Neuronal stem cell (in vitro differentiated cells): ENCODE results near the gene CTAG1A.
"Not testable (repeated sequence)": the region's sequence is repeated elsewhere in the genome, so short reads cannot be mapped to it uniquely, and the experiment has no call there.

Experiments
- DNase-seq: peaks from one replicate; pipeline ENCODE4 v3.0.0-alpha.2; 2013; ENCODE audit warnings: low spot score
- H2AFZ ChIP-seq: one replicate; pipeline ENCODE4 v1.6.1; 2013; ENCODE audit warnings: mild to moderate bottlenecking, low read length, inconsistent platforms
- H2AK5ac ChIP-seq: 2 replicates; pipeline ENCODE4 v1.6.1; 2013; ENCODE audit warnings: low read depth, mild to moderate bottlenecking, inconsistent platforms, low read length, moderate library complexity, mixed read lengths
- H2BK120ac ChIP-seq: 2 replicates; pipeline ENCODE4 v1.6.1; 2013; ENCODE audit warnings: low read depth, mild to moderate bottlenecking, inconsistent platforms, low read length, moderate library complexity, mixed read lengths
- H2BK12ac ChIP-seq: one replicate; pipeline ENCODE4 v1.6.1; 2013; ENCODE audit warnings: low read length, inconsistent platforms
- H2BK15ac ChIP-seq: 2 replicates; pipeline ENCODE4 v1.6.1; 2013; ENCODE audit warnings: mild to moderate bottlenecking, low read length, inconsistent platforms, mixed read lengths
- H2BK5ac ChIP-seq: one replicate; pipeline ENCODE4 v1.6.1; 2013; ENCODE audit warnings: inconsistent platforms, mild to moderate bottlenecking, low read length, moderate library complexity
- H3K14ac ChIP-seq: one replicate; pipeline ENCODE4 v1.6.1; 2013; ENCODE audit warnings: low read length, inconsistent platforms
- H3K18ac ChIP-seq: 2 replicates; pipeline ENCODE4 v1.6.1; 2013; ENCODE audit warnings: low read length, inconsistent platforms
- H3K23ac ChIP-seq: 2 replicates; pipeline ENCODE4 v1.6.1; 2013; ENCODE audit warnings: low read depth, mild to moderate bottlenecking, mixed read lengths, low read length, inconsistent platforms; ENCODE audit not compliant: poor library complexity
- H3K27ac ChIP-seq: replicated peaks from 3 replicates; pipeline ENCODE4 v1.5.1; 2013; ENCODE audit warnings: low read length, inconsistent platforms
- H3K27me3 ChIP-seq, 3 experiments: 2 replicates each; pipeline ENCODE4 v1.6.1; 2013; ENCODE audit warnings: low read length in 3 of 3, mild to moderate bottlenecking in 2 of 3, inconsistent platforms in 1 of 3, low read depth in 1 of 3, mixed read lengths in 1 of 3, moderate library complexity in 1 of 3; ENCODE audit not compliant: control insufficient read depth in 3 of 3, insufficient read depth in 3 of 3
- H3K36me3 ChIP-seq, 2 donors: replicated peaks in 1 of 2; 2 replicates each; pipeline ENCODE4 v1.6.1; 2013; ENCODE audit warnings: low read length in 2 of 2; ENCODE audit not compliant: control insufficient read depth in 2 of 2, insufficient read depth in 2 of 2
- H3K4ac ChIP-seq: 2 replicates; pipeline ENCODE4 v1.6.1; 2013; ENCODE audit warnings: inconsistent platforms, mild to moderate bottlenecking, low read length, moderate library complexity
- H3K4me1 ChIP-seq, 2 donors: 1 replicate in 1 of 2; 2 replicates in 1 of 2; pipeline ENCODE4 v1.6.1; 2013; ENCODE audit warnings: low read length in 2 of 2, low read depth in 1 of 2; ENCODE audit not compliant: control insufficient read depth in 2 of 2, insufficient read depth in 1 of 2
- H3K4me2 ChIP-seq: one replicate; pipeline ENCODE4 v1.6.1; 2013; ENCODE audit warnings: mild to moderate bottlenecking, low read length, inconsistent platforms; ENCODE audit not compliant: insufficient read depth, poor library complexity, severe bottlenecking
- H3K4me3 ChIP-seq, 2 donors: 2 replicates each; pipeline ENCODE4 v1.5.1; 2013; ENCODE audit warnings: low read length in 2 of 2, mild to moderate bottlenecking in 2 of 2, inconsistent platforms in 1 of 2, moderate library complexity in 1 of 2
- H3K79me1 ChIP-seq: one replicate; pipeline ENCODE4 v1.6.1; 2013; ENCODE audit warnings: low read depth, mild to moderate bottlenecking, inconsistent platforms, low read length, moderate library complexity
- H3K9ac ChIP-seq: one replicate; pipeline ENCODE4 v1.6.1; 2013; ENCODE audit warnings: mild to moderate bottlenecking, low read depth, low read length, inconsistent platforms; ENCODE audit not compliant: poor library complexity
- H3K9me3 ChIP-seq, 2 donors: replicated peaks in 1 of 2; 2 replicates each; pipeline versions ENCODE3 to v1.6.1; 2013; ENCODE audit warnings: low read length in 2 of 2, mild to moderate bottlenecking in 2 of 2, inconsistent platforms in 1 of 2, low read depth in 1 of 2, mixed read lengths in 1 of 2, moderate library complexity in 1 of 2; ENCODE audit not compliant: control insufficient read depth in 2 of 2, insufficient read depth in 1 of 2
- H4K8ac ChIP-seq: one replicate; pipeline ENCODE4 v1.6.1; 2013; ENCODE audit warnings: low read depth, mild to moderate bottlenecking, inconsistent platforms, low read length, moderate library complexity
- H4K91ac ChIP-seq: one replicate; pipeline ENCODE4 v1.6.1; 2013; ENCODE audit warnings: low read length, low read depth, mild to moderate bottlenecking, inconsistent platforms; ENCODE audit not compliant: poor library complexity
- WGBS, 2 donors: extraction: QIAGEN DNeasy Blood & Tissue Kit; methylation state at CpG; one replicate each; pipeline ENCODE4 v1.1.7; 2013; ENCODE audit warnings: missing lambda C conversion rate in 2 of 2, mixed read lengths in 1 of 2; ENCODE audit not compliant: insufficient read length in 2 of 2, insufficient replicate concordance in 1 of 2; ENCODE audit errors: extremely low coverage in 2 of 2; 5-methylcytosine and 5-hydroxymethylcytosine counted together

Gene CTAG1A

DNA sequence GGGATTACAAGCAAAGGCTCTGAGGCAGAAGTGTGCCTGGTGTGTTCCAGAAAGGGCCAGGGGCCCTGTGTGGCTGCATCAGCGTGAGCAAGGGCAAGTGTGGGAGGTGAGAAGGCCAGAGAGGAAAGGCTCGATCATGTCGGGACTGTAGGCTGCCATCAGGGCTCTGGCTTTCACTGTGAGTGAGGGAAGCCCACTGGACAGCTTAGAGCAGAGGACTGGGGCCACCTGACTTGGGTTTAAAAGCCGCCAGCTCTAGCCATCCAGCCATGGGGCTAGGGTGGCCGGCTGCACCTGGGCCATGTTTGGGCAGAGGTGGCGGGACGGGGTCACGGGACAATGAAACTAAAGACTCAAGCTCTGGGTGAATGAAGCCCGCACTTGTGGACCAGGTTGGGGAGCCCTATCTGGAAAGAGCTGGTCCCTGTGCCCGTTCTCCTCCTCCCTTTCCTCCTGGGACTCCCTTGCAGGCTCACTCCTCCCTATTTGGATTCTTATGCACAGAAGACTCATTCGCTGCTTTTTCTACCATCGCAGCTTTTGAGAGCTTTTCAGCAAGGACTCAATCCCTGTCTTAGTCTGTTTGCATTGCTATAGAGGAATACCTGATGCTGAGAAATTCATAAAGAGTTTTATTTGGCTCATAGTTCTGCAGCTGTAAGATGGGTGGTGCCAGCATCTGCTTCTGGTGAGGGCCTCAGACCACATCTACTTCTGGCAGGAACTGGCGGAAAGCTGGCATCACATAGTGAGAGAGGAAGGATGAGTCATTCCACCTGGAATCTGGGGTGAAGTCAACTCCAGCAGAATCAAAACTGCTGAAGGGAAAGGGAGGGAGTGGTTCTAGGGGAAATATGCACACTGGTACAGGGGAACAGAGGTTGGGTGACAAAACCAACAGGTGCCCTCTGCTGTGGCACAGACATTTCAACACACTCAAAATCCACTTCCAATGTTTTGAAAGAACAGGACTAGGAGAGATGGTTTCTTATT, 18.8 kb downstream of the CTAG1A start:
- no CpG with 5 or more reads among the region's 13 CpGs for WGBS, 2 donors
- H4K8ac ChIP-seq = no peak overlapping the region
- no peak overlapping the region for H3K4me2 ChIP-seq
- no peak for DNase-seq
- peaks cover 0 to 23% (median 0%) of the 10 kb centered on the region in 3 experiments for H3K27me3 ChIP-seq
- H3K4me3 ChIP-seq = no peak overlapping the region
- H2AFZ ChIP-seq = no peak overlapping the region
- no peak overlapping the region for H4K91ac ChIP-seq
- no peak overlapping the region for H2BK15ac ChIP-seq
- H3K14ac ChIP-seq = no peak overlapping the region
- H3K18ac ChIP-seq = no peak overlapping the region
- H3K9me3 ChIP-seq = no peaks in the 10 kb centered on the region
- no peak overlapping the region for H2AK5ac ChIP-seq
- H3K23ac ChIP-seq = no peak overlapping the region
- H2BK5ac ChIP-seq = no peak overlapping the region
- H3K27ac ChIP-seq = no peak overlapping the region
- H3K4me1 ChIP-seq = no peaks in the 10 kb centered on the region
- H2BK12ac ChIP-seq = no peak overlapping the region
- no peak overlapping the region for H3K9ac ChIP-seq
- H2BK120ac ChIP-seq = no peak overlapping the region
- H3K79me1 ChIP-seq = no peaks in the 10 kb centered on the region
- no peak overlapping the region for H3K4ac ChIP-seq
- no peaks in the 10 kb centered on the region for H3K36me3 ChIP-seq

DNA sequence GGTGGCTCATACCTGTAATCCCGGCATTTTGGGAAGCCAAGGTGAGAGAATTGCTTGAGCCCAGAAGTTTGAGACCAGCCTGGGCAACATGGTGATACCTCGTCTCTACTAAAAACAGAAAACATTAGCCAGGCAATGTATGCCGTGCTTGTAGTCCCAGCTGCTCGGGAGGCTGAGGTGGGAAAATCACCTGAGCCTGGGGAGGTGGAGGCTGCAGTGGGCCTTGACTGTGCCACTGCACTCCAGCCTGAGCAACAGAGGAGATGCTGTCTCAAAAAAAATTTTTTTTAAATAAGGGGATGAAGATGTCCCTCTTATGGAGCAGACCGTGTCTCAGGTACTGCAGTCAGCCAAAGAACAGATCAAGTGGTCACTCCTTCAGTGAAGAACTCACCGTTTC, 20.6 kb downstream of the CTAG1A start:
- H3K18ac ChIP-seq = no peak overlapping the region
- DNase-seq = no peak
- no peak overlapping the region for H2AFZ ChIP-seq
- H3K9me3 ChIP-seq = no peaks in the 10 kb centered on the region
- no peaks in the 10 kb centered on the region for H3K4me1 ChIP-seq
- no peak overlapping the region for H2AK5ac ChIP-seq
- H3K9ac ChIP-seq = no peak overlapping the region
- H3K79me1 ChIP-seq = no peaks in the 10 kb centered on the region
- H3K4me3 ChIP-seq = no peak overlapping the region
- H2BK15ac ChIP-seq = no peak overlapping the region
- no peaks in the 10 kb centered on the region for H3K36me3 ChIP-seq
- H3K14ac ChIP-seq = no peak overlapping the region
- H3K4me2 ChIP-seq = no peak overlapping the region
- no peak overlapping the region for H2BK5ac ChIP-seq
- H4K91ac ChIP-seq = no peak overlapping the region
- H3K27me3 ChIP-seq = peaks cover 0 to 24% (median 0%) of the 10 kb centered on the region in 3 experiments
- H4K8ac ChIP-seq = no peak overlapping the region
- no peak overlapping the region for H3K4ac ChIP-seq
- no peak overlapping the region for H3K23ac ChIP-seq
- no peak overlapping the region for H3K27ac ChIP-seq
- no peak overlapping the region for H2BK12ac ChIP-seq
- no CpG with 5 or more reads among the region's 6 CpGs for WGBS, 2 donors
- H2BK120ac ChIP-seq = no peak overlapping the region

DNA sequence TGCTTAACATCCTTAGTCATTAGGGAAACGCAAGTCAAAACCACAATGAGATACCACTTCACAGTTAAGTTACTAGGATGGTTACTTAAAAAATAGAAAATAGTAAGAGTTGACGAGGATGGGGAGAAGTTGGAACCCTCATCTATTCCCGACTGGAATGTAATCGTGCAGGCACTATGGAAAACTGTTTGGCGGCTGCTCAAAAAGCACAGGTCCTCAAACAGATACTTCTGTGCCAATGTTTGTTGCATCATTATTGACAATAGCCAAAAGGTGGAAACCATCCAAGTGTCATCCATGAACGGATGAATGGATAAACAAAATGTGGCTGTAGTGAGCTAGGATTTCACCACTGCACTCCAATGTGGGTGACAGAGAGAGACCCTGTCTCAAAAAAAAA, 22.4 kb downstream of the CTAG1A start:
- no CpG with 5 or more reads among the region's 6 CpGs for WGBS, 2 donors
- no peak overlapping the region for H3K14ac ChIP-seq
- no peak overlapping the region for H3K4me3 ChIP-seq
- no peak overlapping the region for H2BK120ac ChIP-seq
- H3K27ac ChIP-seq = no peak overlapping the region
- no peaks in the 10 kb centered on the region for H3K9me3 ChIP-seq
- H3K9ac ChIP-seq = no peak overlapping the region
- H3K36me3 ChIP-seq = no peaks in the 10 kb centered on the region
- H2BK5ac ChIP-seq = no peak overlapping the region
- no peak for DNase-seq
- H2AK5ac ChIP-seq = no peak overlapping the region
- no peak overlapping the region for H3K18ac ChIP-seq
- no peaks in the 10 kb centered on the region for H3K79me1 ChIP-seq
- H3K4me2 ChIP-seq = no peak overlapping the region
- no peak overlapping the region for H3K23ac ChIP-seq
- no peak overlapping the region for H2BK12ac ChIP-seq
- H4K8ac ChIP-seq = no peak overlapping the region
- H3K27me3 ChIP-seq = peaks cover 0 to 22% (median 0%) of the 10 kb centered on the region in 3 experiments
- no peak overlapping the region for H3K4ac ChIP-seq
- no peak overlapping the region for H2BK15ac ChIP-seq
- H2AFZ ChIP-seq = no peak overlapping the region
- no peak overlapping the region for H4K91ac ChIP-seq
- H3K4me1 ChIP-seq = no peaks in the 10 kb centered on the region

DNA sequence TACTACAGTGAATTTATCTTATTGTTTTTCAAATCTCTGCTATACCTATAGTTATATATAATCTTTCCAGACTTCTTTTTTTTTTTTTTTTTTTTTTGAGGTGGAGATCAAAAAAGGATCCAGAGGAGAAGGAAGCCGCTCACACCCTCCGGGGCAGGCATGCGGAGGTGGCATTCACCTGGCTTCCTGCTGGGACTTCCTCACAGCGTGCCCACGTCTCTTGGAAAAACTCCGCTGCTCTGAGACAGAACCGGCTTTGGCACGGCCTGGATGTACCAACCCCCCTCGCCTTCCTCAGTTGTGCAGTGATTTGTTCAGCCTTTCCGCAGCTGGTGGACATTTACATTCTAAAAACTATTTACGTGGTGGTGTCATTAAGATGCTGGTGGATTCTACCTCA, 23.0 kb downstream of the CTAG1A start:
- H3K23ac ChIP-seq, H3K4me2 ChIP-seq, H4K91ac ChIP-seq, H3K4ac ChIP-seq, H2AFZ ChIP-seq, H2AK5ac ChIP-seq, H2BK15ac ChIP-seq, H3K18ac ChIP-seq, DNase-seq, H3K27ac ChIP-seq, H3K4me1 ChIP-seq, H4K8ac ChIP-seq, H3K9me3 ChIP-seq, H3K36me3 ChIP-seq, H3K9ac ChIP-seq, H3K4me3 ChIP-seq, H3K79me1 ChIP-seq, H2BK5ac ChIP-seq, H2BK120ac ChIP-seq, H3K14ac ChIP-seq, H2BK12ac ChIP-seq: not testable (repeated sequence)
- H3K27me3 ChIP-seq = peaks cover 0 to 22% (median 0%) of the 10 kb centered on the region in 3 experiments
- WGBS, 2 donors = no CpG with 5 or more reads among the region's 11 CpGs
